ENCODE data around the gene OR52A5. TPM values are rescaled to one million over a fixed set of nuclear protein-coding genes. Genes with fewer than 3 reads are reported as not detected.
"Not testable (repeated sequence)": the region's sequence is repeated elsewhere in the genome, so short reads cannot be mapped to it uniquely, and the experiment has no call there.

Gene OR52A5
- not detected for total RNA-seq

DNA sequence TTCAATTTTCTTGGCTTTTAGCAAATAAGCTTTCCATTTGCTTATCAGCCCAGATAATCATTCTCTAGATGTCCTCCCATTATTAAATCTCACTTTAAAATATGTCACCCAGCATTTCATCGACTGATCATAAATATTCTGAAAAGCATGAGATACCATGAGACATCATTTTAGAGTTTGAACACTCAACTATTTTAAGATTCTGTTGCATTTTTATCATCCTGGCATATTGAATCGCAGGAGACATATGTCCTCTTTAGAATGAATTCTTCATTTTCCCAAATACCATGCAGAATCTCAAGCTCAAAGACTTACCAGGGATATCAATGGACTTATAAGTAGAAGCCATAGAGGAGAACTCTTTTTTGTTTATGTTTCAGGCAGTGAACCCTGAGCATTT is at the start of gene OR52A5:
TSS of gene OR52A5 (minus strand) at position 361 of the 400 bp plus-strand sequence. CDS start 5,714 bp downstream, outside the sequence.
- TF ChIP-seq, protein P1, sequence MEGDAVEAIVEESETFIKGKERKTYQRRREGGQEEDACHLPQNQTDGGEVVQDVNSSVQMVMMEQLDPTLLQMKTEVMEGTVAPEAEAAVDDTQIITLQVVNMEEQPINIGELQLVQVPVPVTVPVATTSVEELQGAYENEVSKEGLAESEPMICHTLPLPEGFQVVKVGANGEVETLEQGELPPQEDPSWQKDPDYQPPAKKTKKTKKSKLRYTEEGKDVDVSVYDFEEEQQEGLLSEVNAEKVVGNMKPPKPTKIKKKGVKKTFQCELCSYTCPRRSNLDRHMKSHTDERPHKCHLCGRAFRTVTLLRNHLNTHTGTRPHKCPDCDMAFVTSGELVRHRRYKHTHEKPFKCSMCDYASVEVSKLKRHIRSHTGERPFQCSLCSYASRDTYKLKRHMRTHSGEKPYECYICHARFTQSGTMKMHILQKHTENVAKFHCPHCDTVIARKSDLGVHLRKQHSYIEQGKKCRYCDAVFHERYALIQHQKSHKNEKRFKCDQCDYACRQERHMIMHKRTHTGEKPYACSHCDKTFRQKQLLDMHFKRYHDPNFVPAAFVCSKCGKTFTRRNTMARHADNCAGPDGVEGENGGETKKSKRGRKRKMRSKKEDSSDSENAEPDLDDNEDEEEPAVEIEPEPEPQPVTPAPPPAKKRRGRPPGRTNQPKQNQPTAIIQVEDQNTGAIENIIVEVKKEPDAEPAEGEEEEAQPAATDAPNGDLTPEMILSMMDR (IDR thresholded peaks at IDR 0.05), result no peak
- ATAC-seq (ENCODE audit: low FRiP score) (no peak), DNase-seq (ENCODE audit: low spot score) (no peak)

DNA sequence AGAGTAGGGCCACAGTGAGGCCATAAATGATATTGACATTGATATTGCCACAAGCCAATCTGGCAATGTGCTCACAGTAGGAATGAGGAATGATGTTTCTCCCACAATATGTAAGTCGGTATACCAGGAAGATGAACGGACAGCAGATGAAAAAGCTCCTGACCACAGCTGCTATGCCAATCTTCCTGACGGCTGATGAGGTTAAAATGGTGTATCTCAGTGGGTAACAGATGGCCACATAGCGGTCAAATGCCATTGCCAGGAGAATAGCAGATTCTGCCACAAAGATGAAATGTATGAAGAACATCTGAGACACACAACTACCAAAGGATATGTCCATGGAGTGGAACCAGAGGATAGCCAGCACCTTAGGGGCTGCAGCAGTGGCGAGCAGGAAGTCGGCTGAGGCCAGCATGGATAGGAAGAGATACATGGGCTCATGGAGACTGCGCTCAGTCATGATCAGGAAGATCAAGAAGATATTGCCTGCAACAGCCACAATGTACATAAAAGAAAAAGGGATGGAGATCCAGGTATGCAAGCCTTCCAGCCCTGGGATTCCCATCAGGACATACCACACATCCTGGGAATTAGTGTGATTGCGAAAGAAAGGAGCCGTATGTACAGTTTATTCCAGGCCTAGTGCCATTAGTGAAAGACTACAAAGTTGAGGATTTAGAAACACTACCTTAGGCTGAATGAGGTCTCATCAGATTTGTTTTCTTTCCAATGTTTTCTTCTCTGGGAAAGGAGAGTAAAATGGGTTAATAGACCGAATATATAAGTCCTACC is 40.1 kb upstream of the OR52A5 start:
- ATAC-seq (ENCODE audit: low FRiP score) (no peak), DNase-seq (ENCODE audit: low spot score) (no peak)
- TF ChIP-seq, protein P1 (IDR thresholded peaks at IDR 0.05), result no peak

DNA sequence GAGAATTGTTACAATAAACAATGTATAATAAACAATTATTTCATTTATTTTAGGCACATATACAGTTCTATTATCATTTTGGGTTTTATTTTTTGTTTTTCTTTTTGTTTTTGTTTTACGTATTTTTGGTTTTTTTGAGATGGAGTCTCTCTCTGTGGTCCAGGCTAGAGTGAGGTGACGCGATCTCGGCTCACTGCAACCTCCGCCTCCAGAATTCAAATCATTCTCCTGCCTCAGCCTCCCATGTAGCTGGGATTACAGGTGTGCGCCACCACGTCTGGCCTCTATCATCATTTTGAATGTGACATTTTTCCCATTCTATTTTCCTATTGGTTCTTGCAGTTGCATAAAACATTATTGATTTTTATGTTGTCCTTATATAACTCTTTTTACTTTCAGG is 36.8 kb upstream of the OR52A5 start:
- ATAC-seq (ENCODE audit: low FRiP score), result no peak
- DNase-seq (ENCODE audit: low spot score), result no peak
- TF ChIP-seq, protein P1 (IDR thresholded peaks at IDR 0.05), result no peak

- no peak for ATAC-seq (ENCODE audit: low FRiP score)
- TF ChIP-seq, protein P1 (IDR thresholded peaks at IDR 0.05), result no peak
- no peak for DNase-seq (ENCODE audit: low spot score)
These were observed 33.7 kb upstream of the OR52A5 start for GRCh38 chr11:5171856-5172255.

DNA sequence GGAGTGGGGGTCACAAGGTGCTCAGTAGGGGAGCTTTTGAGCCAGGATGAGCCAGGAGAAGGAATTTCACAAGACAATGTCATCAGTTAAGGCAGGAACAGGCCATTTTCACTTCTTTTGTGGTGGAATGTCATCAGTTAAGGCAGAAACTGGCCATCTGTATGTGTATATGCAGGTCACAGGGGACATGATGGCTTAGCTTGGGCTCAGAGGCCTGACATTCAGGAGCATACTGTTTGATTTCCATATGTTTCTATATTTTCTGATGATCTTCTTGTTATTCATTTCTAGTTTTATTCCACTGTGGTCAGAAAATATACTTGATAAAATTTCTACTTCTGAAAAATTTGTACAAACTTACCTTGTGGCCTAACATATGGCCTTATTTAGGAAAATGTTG is 27.7 kb upstream of the OR52A5 start:
- ATAC-seq (ENCODE audit: low FRiP score); DNase-seq (ENCODE audit: low spot score): not testable (repeated sequence)

DNA sequence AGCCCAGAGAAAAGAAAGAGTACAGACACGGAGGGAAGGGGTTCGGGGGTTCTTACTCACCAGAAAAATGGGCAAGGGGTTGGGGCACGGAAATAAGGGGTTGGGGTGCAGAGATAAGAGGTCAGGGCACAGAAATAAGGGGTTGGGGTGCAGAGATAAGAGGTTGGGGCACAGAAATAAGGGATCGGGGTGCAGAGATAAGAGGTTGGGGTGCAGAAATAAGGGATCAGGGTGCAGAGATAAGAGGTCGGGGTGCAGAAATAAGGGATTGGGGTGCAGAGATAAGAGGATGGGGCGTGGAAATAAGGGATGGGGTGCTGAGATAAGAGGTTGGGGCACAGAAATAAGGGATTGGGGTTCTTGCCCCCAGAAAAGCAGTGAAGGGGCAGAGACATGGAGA is 26.7 kb upstream of the OR52A5 start:
- ATAC-seq (ENCODE audit: low FRiP score); DNase-seq (ENCODE audit: low spot score): not testable (repeated sequence)

DNA sequence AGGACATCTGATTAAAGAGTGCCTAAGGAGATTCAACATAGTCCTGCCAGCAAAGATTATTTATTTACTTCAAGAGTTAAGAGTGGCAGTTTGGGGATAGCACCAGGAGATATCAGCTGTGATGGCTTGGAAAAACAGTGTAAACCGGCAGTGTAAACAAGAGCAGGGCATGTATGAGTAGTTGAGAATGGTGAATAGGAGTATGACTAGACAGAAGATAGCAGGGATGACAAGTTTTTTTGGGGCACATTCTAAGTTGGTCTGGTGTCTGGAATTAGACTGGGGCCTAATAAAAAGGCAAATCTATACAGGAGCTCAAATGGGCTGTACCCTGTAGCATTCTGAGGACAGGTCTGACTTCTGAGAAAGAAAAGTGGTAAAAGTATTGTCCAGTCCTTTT is 22.9 kb upstream of the OR52A5 start:
- not testable (repeated sequence) for DNase-seq (ENCODE audit: low spot score); ATAC-seq (ENCODE audit: low FRiP score)

DNA sequence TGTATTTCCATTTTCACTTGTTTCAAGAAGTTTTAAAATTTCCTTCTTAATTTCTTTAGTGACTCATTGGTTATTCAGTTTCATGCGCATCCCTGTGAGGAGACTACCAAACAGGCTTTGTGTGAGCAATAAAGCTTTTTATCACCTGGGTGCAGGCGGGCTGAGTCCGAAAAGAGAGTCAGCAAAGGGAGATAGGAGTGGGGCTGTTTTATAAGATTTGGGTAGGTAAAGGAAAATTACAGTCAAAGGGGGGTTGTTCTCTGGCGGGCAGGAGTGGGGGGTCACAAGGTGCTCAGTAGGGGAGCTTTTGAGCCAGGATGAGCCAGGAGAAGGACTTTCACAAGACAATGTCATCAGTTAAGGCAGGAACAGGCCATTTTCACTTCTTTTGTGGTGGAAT is 22.1 kb upstream of the OR52A5 start:
- not testable (repeated sequence) for DNase-seq (ENCODE audit: low spot score); ATAC-seq (ENCODE audit: low FRiP score)

DNA sequence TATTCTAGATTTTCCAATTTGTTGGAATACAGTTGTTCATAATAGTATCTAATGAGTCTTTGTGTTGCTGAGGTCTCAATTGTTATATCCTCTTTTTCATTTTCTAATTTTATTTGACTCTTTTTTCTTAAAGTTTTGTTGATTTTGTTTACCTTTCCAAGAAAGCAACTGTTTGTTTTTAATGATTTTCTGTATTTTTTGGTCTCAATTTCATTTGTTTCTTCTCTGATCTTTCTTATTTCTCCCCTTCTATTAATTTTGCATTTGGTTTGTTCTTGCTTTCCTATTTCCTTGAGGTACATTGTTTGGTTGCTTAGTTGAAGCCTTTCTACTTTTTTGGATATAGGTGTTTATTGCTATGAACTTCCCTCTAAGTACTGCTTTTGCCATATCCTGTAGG is 21.6 kb upstream of the OR52A5 start:
- DNase-seq (ENCODE audit: low spot score) (no peak), ATAC-seq (ENCODE audit: low FRiP score) (no peak)
- TF ChIP-seq, protein P1 (IDR thresholded peaks at IDR 0.05), result no peak
